Effector memory CD8-positive, alpha-beta T cell (primary cell): Measurements from ENCODE around the gene SLC5A12.
"Not testable (repeated sequence)": the region's sequence is repeated elsewhere in the genome, so short reads cannot be mapped to it uniquely, and the experiment has no call there.

Experiments
- ATAC-seq: fragments of 150-1000 bp; cut with Tn5 transposase; replicated peaks from 2 replicates; pipeline ENCODE4 v1.10.0; 2021; ENCODE audit warnings: mild to moderate bottlenecking, moderate library complexity
- DNase-seq, 3 experiments: peaks; one replicate each; pipeline ENCODE4 v3.0.0; 2021
- H3K27ac Mint-ChIP-seq, 2 donors: one replicate each; pipeline ENCODE4 v1.8.0; 2022; ENCODE audit warnings: mild to moderate bottlenecking in 2 of 2, mixed read lengths in 2 of 2, moderate library complexity in 2 of 2
- H3K27me3 Mint-ChIP-seq, 2 donors: one replicate each; pipeline ENCODE4 v1.8.0; 2022; ENCODE audit warnings: mixed read lengths in 2 of 2
- H3K36me3 Mint-ChIP-seq: one replicate; pipeline ENCODE4 v1.8.0; 2022; ENCODE audit warnings: mild to moderate bottlenecking, moderate library complexity, mixed read lengths; ENCODE audit not compliant: insufficient read depth
- H3K4me1 Mint-ChIP-seq, 2 donors: one replicate each; pipeline ENCODE4 v1.8.0; 2022; ENCODE audit warnings: low read depth in 2 of 2, mixed read lengths in 2 of 2
- H3K4me3 Mint-ChIP-seq, 2 donors: one replicate each; pipeline ENCODE4 v1.8.0; 2022; ENCODE audit warnings: mild to moderate bottlenecking in 2 of 2, mixed read lengths in 2 of 2, moderate library complexity in 2 of 2
- H3K9me3 Mint-ChIP-seq, 2 donors: one replicate each; pipeline ENCODE4 v1.8.0; 2022; ENCODE audit warnings: mixed read lengths in 2 of 2

Gene SLC5A12

GRCh38 chr11:26665946-26666345, 55.9 kb downstream of the SLC5A12 start:
- Mint-ChIP-seq H3K27me3 (no peaks in the 10 kb centered on the region), H3K27ac (no peak overlapping the region), H3K36me3 (no peaks in the 10 kb centered on the region), H3K9me3 (peaks cover 0 to 9% of the 10 kb centered on the region in 2 donors), H3K4me3 (no peak overlapping the region), H3K4me1 (no peaks in the 10 kb centered on the region)
- DNase-seq: no peak
- ATAC-seq: no peak

GRCh38 chr11:26665036-26665435, 56.8 kb downstream of the SLC5A12 start:
- Mint-ChIP-seq H3K9me3 (peaks cover 0 to 6% of the 10 kb centered on the region in 2 donors), H3K4me3 (no peak overlapping the region), H3K36me3 (no peaks in the 10 kb centered on the region), H3K4me1 (no peaks in the 10 kb centered on the region), H3K27me3 (no peaks in the 10 kb centered on the region), H3K27ac (no peak overlapping the region)
- ATAC-seq (no peak), DNase-seq (no peak)

DNA sequence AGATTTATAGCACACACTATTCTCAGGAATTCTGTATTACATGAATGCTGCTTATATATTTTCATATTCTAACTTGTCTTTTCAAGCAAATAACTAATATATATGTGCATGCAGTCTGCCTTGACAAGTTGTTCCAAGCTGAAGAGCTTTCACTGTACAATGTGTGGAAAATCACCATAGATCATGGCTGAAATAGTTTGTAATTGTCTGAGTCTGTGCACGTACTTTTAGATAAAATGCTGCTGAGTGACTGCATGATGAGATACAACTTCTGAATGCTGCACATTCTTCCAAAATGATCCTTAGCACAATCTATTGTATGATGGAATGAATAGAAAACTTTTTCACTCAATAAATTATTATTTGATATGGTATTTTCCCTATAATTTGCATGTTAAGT, 58.9 kb downstream of the SLC5A12 start:
- Mint-ChIP-seq H3K9me3 (peaks cover 0 to 7% of the 10 kb centered on the region in 2 donors), H3K4me1 (no peaks in the 10 kb centered on the region), H3K27ac (no peak overlapping the region), H3K27me3 (no peaks in the 10 kb centered on the region), H3K4me3 (no peak overlapping the region), H3K36me3 (no peaks in the 10 kb centered on the region)
- ATAC-seq: no peak
- no peak for DNase-seq

DNA sequence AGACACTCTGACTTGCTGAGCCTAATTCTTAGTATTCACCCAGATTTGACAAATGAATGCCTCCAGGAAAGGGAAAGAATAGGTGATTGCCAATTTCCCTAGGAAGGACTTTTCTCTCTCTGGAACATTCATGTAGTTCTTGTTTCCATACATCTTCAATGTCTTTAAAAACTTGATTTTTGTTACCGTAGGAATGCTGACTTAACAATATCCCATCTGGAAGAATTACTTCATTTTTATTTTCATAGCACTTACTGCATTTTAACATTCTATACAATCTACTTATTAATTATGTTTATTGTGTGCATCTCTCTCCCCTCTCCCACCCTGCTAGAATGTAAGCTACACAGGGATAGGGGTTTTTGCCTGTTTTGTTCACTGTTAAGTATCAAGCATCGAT, 66.6 kb downstream of the SLC5A12 start:
- ATAC-seq: no peak
- Mint-ChIP-seq H3K27me3 (no peaks in the 10 kb centered on the region), H3K36me3 (no peaks in the 10 kb centered on the region), H3K4me1 (no peaks in the 10 kb centered on the region), H3K27ac (no peak overlapping the region), H3K9me3 (peaks cover 0 to 2% of the 10 kb centered on the region in 2 donors), H3K4me3 (no peak overlapping the region)
- no peak for DNase-seq

DNA sequence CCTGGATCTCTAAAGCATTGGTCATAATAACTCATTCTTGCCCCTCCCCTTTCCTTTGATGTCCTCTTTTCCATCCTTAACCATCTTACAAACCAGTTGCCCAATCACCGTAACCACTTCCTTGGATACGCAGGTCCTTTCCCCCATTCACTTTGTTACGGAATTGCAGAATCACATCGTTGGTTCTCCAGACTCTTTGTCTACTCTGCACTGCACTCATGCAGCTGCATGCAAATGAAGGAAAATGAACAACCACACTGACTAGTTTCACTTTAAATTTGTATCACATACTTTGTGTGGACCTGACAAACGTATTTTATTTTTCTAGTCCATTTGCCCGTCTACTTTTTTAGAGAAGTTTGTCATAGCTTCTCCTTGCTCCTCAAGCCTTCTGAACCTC, 69.9 kb downstream of the SLC5A12 start:
- DNase-seq (no peak), ATAC-seq (no peak)
- Mint-ChIP-seq H3K36me3 (no peaks in the 10 kb centered on the region), H3K4me1 (no peaks in the 10 kb centered on the region), H3K27me3 (no peaks in the 10 kb centered on the region), H3K27ac (no peak overlapping the region), H3K9me3 (peaks cover 0 to 2% of the 10 kb centered on the region in 2 donors), H3K4me3 (no peak overlapping the region)

DNA sequence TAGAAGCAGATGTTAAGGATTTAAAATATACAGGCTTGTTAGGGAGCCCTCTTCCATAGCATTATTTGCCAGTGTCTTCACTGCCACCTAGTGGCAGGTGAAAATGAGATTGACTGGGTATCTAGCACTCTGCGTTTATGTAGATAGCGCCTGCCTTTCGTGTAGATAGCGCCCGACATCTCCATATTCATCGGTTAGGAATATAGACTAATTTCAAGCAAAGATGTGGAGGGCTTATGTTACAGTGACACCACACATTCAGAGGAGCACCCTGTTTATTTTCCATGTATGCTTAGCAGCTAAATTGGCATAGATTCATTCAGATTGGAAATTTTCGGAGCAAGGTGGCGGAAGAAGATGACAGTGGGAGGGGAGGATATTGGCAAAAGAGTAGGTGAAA, 72.0 kb downstream of the SLC5A12 start:
- no peak overlapping the region for H3K27ac Mint-ChIP-seq
- DNase-seq (no peak), ATAC-seq (no peak)
- H3K27me3 Mint-ChIP-seq: no peaks in the 10 kb centered on the region
- no peak overlapping the region for H3K4me3 Mint-ChIP-seq
- H3K36me3 Mint-ChIP-seq: no peaks in the 10 kb centered on the region
- H3K4me1 Mint-ChIP-seq: no peaks in the 10 kb centered on the region
- H3K9me3 Mint-ChIP-seq: peaks cover 0 to 2% of the 10 kb centered on the region in 2 donors

DNA sequence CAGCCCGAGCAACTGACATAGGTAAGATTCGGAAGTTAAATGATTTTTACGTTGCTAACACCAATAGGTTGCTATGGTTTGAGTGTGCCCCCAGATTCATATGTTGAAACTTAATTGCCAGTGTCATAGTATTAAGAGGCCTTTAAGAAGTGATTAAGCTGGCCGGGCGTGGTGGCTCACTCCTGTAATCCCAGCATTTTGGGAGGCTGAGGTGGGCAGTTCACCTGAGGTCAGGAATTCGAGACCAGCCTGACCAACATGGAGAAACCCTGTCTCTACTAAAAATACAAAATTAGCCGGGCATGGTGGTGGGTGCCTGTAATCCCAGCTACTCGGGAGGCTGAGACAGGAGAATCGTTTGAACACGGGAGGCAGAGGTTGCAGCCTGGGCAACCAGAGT, 78.5 kb downstream of the SLC5A12 start:
- not testable (repeated sequence) for H3K27ac Mint-ChIP-seq, H3K9me3 Mint-ChIP-seq, H3K36me3 Mint-ChIP-seq, H3K4me1 Mint-ChIP-seq, DNase-seq, ATAC-seq, H3K4me3 Mint-ChIP-seq, H3K27me3 Mint-ChIP-seq

DNA sequence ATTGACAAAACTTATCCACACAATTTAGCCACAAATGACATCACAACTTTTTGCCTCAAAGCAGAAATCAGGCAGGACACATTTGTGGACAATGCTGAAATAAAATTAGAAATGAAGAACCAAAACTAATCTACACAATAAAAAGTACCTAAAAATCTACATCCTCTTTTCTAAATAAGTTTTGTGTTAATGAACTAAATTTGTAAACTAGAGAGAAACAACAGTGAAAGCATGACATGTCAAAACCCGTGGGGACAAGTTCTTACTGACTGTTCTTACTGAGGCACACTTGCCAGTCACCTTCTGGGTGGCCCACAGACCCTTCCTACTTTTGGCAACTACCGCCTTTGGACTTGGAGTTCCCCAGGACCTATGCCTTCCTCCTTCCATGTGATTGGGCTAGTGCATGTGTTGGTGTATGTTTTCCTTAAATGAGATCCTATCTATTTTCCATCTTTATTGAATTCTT, 89.1 kb downstream of the SLC5A12 start:
- Mint-ChIP-seq H3K27me3 (no peaks in the 10 kb centered on the region), H3K36me3 (no peaks in the 10 kb centered on the region), H3K4me1 (no peaks in the 10 kb centered on the region), H3K27ac (no peak overlapping the region), H3K4me3 (no peak overlapping the region), H3K9me3 (peaks cover 0 to 6% of the 10 kb centered on the region in 2 donors)
- ATAC-seq (no peak), DNase-seq (no peak)

DNA sequence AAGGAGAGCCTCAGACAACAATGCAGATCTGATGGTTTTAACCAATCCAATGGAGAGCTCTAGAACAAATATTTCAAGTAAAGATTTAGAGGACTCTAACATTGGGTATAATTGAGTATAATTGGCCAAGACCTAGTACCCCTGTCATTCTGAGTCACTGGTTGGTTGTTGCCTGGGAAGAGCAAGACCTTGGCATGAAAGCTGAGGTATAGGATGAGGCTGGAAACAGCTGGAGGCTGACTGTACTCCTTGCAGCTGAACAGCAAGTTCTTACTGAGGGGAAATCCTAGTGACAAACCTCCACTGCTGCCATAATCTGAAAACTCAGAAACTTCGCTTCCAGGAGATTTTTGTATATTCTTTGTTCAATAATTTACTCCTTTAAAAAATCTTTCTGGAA, 95.5 kb downstream of the SLC5A12 start:
- H3K27ac Mint-ChIP-seq: no peak overlapping the region
- H3K9me3 Mint-ChIP-seq: peaks cover 4 to 16% of the 10 kb centered on the region in 2 donors
- no peaks in the 10 kb centered on the region for H3K36me3 Mint-ChIP-seq
- H3K4me3 Mint-ChIP-seq: no peak overlapping the region
- DNase-seq (no peak), ATAC-seq (no peak)
- no peaks in the 10 kb centered on the region for H3K27me3 Mint-ChIP-seq
- no peaks in the 10 kb centered on the region for H3K4me1 Mint-ChIP-seq

DNA sequence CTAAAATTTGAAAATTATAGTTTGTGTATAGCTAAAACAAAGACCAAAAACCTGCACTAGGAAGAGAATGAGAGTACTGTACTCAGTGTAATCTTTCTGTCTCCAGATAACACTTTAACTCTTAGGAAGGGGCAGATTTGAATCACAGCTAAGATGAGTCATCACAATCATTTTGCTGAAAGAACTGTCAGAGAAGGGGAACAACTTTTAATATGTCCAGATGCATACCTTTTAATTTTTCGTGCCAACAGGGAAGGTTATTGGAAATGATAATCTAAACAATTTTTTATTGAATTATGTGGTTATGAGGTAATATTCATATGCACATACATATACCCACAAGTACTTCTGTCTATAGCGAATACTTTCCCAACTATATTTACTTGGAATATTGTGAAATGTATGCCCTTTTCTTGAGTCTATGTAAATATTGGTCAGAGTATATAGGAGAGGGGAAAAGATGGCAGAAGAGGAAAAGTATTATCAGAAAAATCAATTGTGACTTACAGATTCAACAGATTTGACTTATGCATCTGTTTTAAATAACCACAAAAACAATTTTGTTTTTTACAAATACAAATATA, 98.7 kb downstream of the SLC5A12 start:
- Mint-ChIP-seq H3K4me1 (no peaks in the 10 kb centered on the region), H3K27me3 (no peaks in the 10 kb centered on the region), H3K36me3 (no peaks in the 10 kb centered on the region), H3K27ac (no peak overlapping the region), H3K4me3 (no peak overlapping the region), H3K9me3 (peaks cover 7 to 22% of the 10 kb centered on the region in 2 donors)
- ATAC-seq (no peak), DNase-seq (no peak)

DNA sequence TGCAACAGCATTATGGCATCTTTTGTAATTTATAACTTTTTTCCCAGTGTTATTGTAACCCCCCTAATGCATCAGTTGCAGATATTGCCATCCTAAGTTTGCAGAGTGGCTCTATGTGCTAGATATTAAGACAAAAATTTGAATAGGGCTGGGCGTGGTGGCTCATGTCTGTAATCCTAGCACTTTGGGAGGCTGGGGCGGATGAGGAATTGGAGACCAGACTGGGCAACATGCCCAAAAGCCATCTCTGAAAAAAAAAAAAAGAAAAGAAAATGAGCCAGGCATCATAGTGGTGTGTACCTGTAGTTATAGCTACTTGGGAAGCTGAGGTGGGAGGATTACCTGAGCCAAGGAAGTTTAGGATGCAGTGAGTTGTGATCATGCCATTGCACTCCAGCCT, 99.7 kb downstream of the SLC5A12 start:
- DNase-seq: no peak
- no peaks in the 10 kb centered on the region for H3K4me1 Mint-ChIP-seq
- no peak for ATAC-seq
- no peak overlapping the region for H3K27ac Mint-ChIP-seq
- no peaks in the 10 kb centered on the region for H3K27me3 Mint-ChIP-seq
- no peaks in the 10 kb centered on the region for H3K36me3 Mint-ChIP-seq
- H3K4me3 Mint-ChIP-seq: no peak overlapping the region
- H3K9me3 Mint-ChIP-seq: peaks cover 5 to 22% of the 10 kb centered on the region in 2 donors

GRCh38 chr11:26621132-26621531, 100.7 kb downstream of the SLC5A12 start:
- Mint-ChIP-seq H3K27me3 (no peaks in the 10 kb centered on the region), H3K36me3 (no peaks in the 10 kb centered on the region), H3K4me3 (no peak overlapping the region), H3K27ac (no peak overlapping the region), H3K9me3 (peaks cover 5 to 18% of the 10 kb centered on the region in 2 donors), H3K4me1 (no peaks in the 10 kb centered on the region)
- ATAC-seq (no peak), DNase-seq (no peak)

DNA sequence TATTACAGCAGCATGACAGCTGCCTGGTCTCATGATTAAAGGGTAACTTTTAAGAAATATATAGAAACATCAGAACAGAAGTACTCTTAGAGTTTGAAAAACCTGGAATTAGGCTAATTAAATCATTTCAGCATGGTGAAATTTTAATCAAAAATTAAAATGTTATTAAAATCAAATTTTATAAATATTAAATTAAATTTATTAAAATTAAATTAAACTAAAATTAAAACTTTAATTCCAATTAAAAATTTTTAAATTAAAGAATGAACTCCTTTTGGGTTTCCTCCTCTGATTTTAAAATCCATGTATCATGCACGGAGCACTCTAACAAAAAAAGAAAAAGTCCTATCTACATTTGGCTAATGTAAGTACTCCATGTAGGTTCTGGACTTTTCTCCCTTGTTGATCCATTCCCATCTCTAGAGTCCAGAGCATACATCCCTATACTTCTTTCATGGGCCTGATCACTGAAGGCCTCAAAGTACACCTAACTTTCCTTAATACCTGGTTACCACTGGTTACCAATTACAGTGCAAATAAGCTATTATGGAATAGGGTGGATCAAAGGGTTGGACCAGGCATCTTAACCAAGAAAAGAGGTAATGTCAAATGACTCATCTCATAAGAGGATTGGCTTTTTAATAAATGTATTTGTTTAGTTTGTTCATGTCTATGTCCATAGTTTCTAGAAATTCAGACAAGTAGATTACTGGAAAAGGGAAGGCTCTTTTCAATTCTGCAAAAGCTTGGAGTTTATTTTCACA, 101.4 kb downstream of the SLC5A12 start:
- ATAC-seq: no peak
- Mint-ChIP-seq H3K36me3 (no peaks in the 10 kb centered on the region), H3K9me3 (peaks cover 5 to 11% of the 10 kb centered on the region in 2 donors), H3K4me3 (no peak overlapping the region), H3K4me1 (no peaks in the 10 kb centered on the region), H3K27me3 (no peaks in the 10 kb centered on the region), H3K27ac (no peak overlapping the region)
- DNase-seq: no peak

DNA sequence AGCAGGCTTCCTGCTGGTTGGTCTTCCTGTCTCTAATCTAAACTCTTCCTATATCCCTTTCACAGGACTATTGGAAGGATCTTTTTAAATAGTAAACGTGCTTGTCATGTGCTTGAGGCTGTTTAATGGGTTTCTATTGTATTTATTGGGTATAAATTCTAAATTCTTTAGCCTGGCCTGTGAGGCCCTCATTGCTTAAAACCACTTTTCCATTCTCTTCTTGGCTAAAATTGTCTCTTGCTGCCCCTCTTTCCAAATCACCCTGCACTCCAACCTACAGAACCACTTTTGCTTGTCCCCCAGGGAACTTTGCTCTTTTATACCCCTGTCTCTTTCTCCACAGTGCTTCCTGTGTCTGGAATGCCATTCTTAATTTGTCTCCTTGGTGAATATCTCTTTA, 103.4 kb downstream of the SLC5A12 start:
- DNase-seq (no peak), ATAC-seq (no peak)
- Mint-ChIP-seq H3K27me3 (no peaks in the 10 kb centered on the region), H3K4me1 (no peaks in the 10 kb centered on the region), H3K9me3 (peaks cover 7 to 11% of the 10 kb centered on the region in 2 donors), H3K4me3 (no peak overlapping the region), H3K36me3 (no peaks in the 10 kb centered on the region), H3K27ac (no peak overlapping the region)
